ENCODE results near the gene NWD2. TPM values are rescaled to one million over a fixed set of nuclear protein-coding genes. Genes with fewer than 3 reads are reported as not detected.

The NWD2 gene
- total and polyA plus RNA-seq, 10 of the 15 experiments (the other 5 are each of a cell fraction or from before 2014, with no cell fraction given), result not detected

GRCh38 chr4:37447886-37448285 is 203.3 kb downstream of the NWD2 start:
- DNase-seq (ENCODE audit: low read depth, low spot score), result no peak
- H3K27ac ChIP-seq (ENCODE audit: control insufficient read depth, insufficient read depth), result no peak overlapping the region
- H2AFZ ChIP-seq (ENCODE audit: control insufficient read depth, low read depth, low read length), result no peak overlapping the region
- ATAC-seq, result no peak
- in situ Hi-C loops (cut with MboI), result no loop called here
- no peak overlapping the region for H3K4me2 ChIP-seq (ENCODE audit: control insufficient read depth, insufficient read depth)
- no peak overlapping the region for H3K9ac ChIP-seq (ENCODE audit: control insufficient read depth, insufficient read depth, low read length)
- FAIRE-seq, result no peak
- H3K27me3 ChIP-seq (replicated peaks in 1 of 2; ENCODE audit: control insufficient read depth in 2 of 2, insufficient read depth in 2 of 2, low read length in 1 of 2), result no peaks in the 10 kb centered on the region; a peak in 1 of 4 replicates
- no peaks in the 10 kb centered on the region for H3K4me1 ChIP-seq (ENCODE audit: control insufficient read depth, insufficient read depth, low read length)
- ChIA-PET POLR2A (no interaction called here), SMC1A (ENCODE audit: uncharacterized antibody, unreplicated experiment) (interaction anchor here (0.9 kb wide), 1 partner anchor 20 kb away, joined by 3 read pairs; no protein-coding TSS in a partner anchor), RAD21 (ENCODE audit: unreplicated experiment) (no interaction called here), CTCF (no interaction called here)
- H3K4me3 ChIP-seq, result no peak overlapping the region
- 33% methylated on average over 3 of the region's 3 CpGs for WGBS (ENCODE audit: insufficient coverage, insufficient replicate concordance, low lambda C conversion rate, missing lambda C conversion rate)
- BruUV-seq (replicated peaks), result no TSS peak
- H3K36me3 ChIP-seq (ENCODE audit: control insufficient read depth in 2 of 2, insufficient read depth in 2 of 2, low read length in 1 of 2), result no peaks in the 10 kb centered on the region
- H4K20me1 ChIP-seq (ENCODE audit: control insufficient read depth, insufficient read depth), result no peaks in the 10 kb centered on the region
- no peak for TF ChIP-seq MYC (IDR thresholded peaks at IDR 0.05; ENCODE audit: insufficient read depth, insufficient read length, insufficient replicate concordance, low read length, severe bottlenecking)
- no peaks in the 10 kb centered on the region for H3K9me3 ChIP-seq (replicated peaks; ENCODE audit: control insufficient read depth, insufficient read depth, low read length)
- intact Hi-C loops (cut with micrococcal nuclease; ENCODE audit: unreplicated experiment), result no loop called here
- no peaks in the 10 kb centered on the region for H3K79me2 ChIP-seq (ENCODE audit: control insufficient read depth, insufficient read depth, low read length)

- Histone ChIP-seq H3K27me3 (replicated peaks in 1 of 2; ENCODE audit: control insufficient read depth in 2 of 2, insufficient read depth in 2 of 2, low read length in 1 of 2) (peaks cover 8 to 13% of the 10 kb centered on the region in 2 experiments), H3K4me3 (no peak overlapping the region), H3K79me2 (ENCODE audit: control insufficient read depth, insufficient read depth, low read length) (no peaks in the 10 kb centered on the region), H3K9ac (ENCODE audit: control insufficient read depth, insufficient read depth, low read length) (no peak overlapping the region), H2AFZ (ENCODE audit: control insufficient read depth, low read depth, low read length) (no peak overlapping the region), H4K20me1 (ENCODE audit: control insufficient read depth, insufficient read depth) (no peaks in the 10 kb centered on the region), H3K4me2 (ENCODE audit: control insufficient read depth, insufficient read depth) (no peak overlapping the region), H3K27ac (ENCODE audit: control insufficient read depth, insufficient read depth) (no peak overlapping the region), H3K4me1 (ENCODE audit: control insufficient read depth, insufficient read depth, low read length) (peaks cover 3% of the 10 kb centered on the region; the same call in 1 of the 2 replicates), H3K36me3 (ENCODE audit: control insufficient read depth in 2 of 2, insufficient read depth in 2 of 2, low read length in 1 of 2) (no peaks in the 10 kb centered on the region), H3K9me3 (replicated peaks; ENCODE audit: control insufficient read depth, insufficient read depth, low read length) (no peaks in the 10 kb centered on the region)
- POLR2A ChIA-PET, result no interaction called here
- ATAC-seq (no peak), DNase-seq (ENCODE audit: low read depth, low spot score) (no peak), FAIRE-seq (no peak)
- SMC1A ChIA-PET (ENCODE audit: uncharacterized antibody, unreplicated experiment), result interaction anchor here (0.9 to 3.7 kb wide), 3 partner anchors 9 to 117 kb away, joined by 3 to 10 read pairs (median 3); no protein-coding TSS in a partner anchor
- BruUV-seq (replicated peaks), result no TSS peak
- WGBS (ENCODE audit: insufficient coverage, insufficient replicate concordance, low lambda C conversion rate, missing lambda C conversion rate), result 17% methylated on average over 2 of the region's 2 CpGs
- no peak for TF ChIP-seq RFX5 (IDR thresholded peaks at IDR 0.05; ENCODE audit: low read depth, low read length)
- TF ChIP-seq FOXM1 (IDR thresholded peaks at IDR 0.05; ENCODE audit: low read depth, low read length), result no peak
- TF ChIP-seq EGR1 (IDR thresholded peaks at IDR 0.05; ENCODE audit: borderline replicate concordance in 1 of 2, low read depth in 2 of 2, low read length in 2 of 2), result no peak
- TF ChIP-seq NR2C2 (IDR thresholded peaks at IDR 0.05; ENCODE audit: borderline replicate concordance, control insufficient read depth, insufficient read length, low read depth), result no peak
- no peak for TF ChIP-seq ZBED1 (IDR thresholded peaks at IDR 0.05; ENCODE audit: borderline replicate concordance)
- no peak for TF ChIP-seq LARP7 (IDR thresholded peaks at IDR 0.05)
- no peak for TF ChIP-seq MTA2 (IDR thresholded peaks at IDR 0.05; ENCODE audit: low read depth)
- no peak for TF ChIP-seq NKRF (conservative IDR thresholded peaks at IDR 0.05)
- no peak for TF ChIP-seq BACH1 (IDR thresholded peaks at IDR 0.05; ENCODE audit: borderline replicate concordance)
- no peak for TF ChIP-seq ZNF207 (IDR thresholded peaks at IDR 0.05; ENCODE audit: borderline replicate concordance)
- no peak for TF ChIP-seq ZNF622 (IDR thresholded peaks at IDR 0.05)
- TF ChIP-seq HDGF (IDR thresholded peaks at IDR 0.05), result no peak
- no peak for TF ChIP-seq STAT1 (conservative IDR thresholded peaks at IDR 0.05)
- in situ Hi-C loops (cut with MboI) (loop anchor here (5.0 to 10.0 kb wide), 2 partner anchors 117 to 584 kb away; no protein-coding TSS in a partner anchor), intact Hi-C loops (cut with micrococcal nuclease; ENCODE audit: unreplicated experiment) (no loop called here)
- CTCF ChIA-PET, result interaction anchor here (0.7 to 3.0 kb wide), 3 partner anchors 15 to 1201 kb away, joined by 4 to 14 read pairs (median 6); no protein-coding TSS in a partner anchor
- RAD21 ChIA-PET (ENCODE audit: unreplicated experiment), result no interaction called here
Observed at GRCh38 chr4:37450309-37450708, 205.8 kb downstream of the NWD2 start.
